Nephron (organoid): ENCODE results near the gene PIK3C2A.

Source experiments
- H3K27ac Mint-ChIP-seq, 3 experiments: 2 replicates each; pipeline ENCODE4 v1.8.0; 2020; ENCODE audit warnings: mixed read lengths in 3 of 3, mild to moderate bottlenecking in 2 of 3, moderate library complexity in 1 of 3
- H3K27me3 Mint-ChIP-seq: 2 replicates; pipeline ENCODE4 v1.8.0; 2021; ENCODE audit warnings: low read depth, mild to moderate bottlenecking, moderate library complexity, mixed read lengths
- H3K36me3 Mint-ChIP-seq: 2 replicates; pipeline ENCODE4 v1.8.0; 2020; ENCODE audit warnings: low read depth, mixed read lengths
- H3K4me1 Mint-ChIP-seq: 2 replicates; pipeline ENCODE4 v1.8.0; 2020; ENCODE audit warnings: mixed read lengths
- H3K4me3 Mint-ChIP-seq, 3 experiments: 2 replicates each; pipeline ENCODE4 v1.8.0; 2020; ENCODE audit warnings: mild to moderate bottlenecking in 3 of 3, mixed read lengths in 3 of 3, moderate library complexity in 2 of 3
- H3K9me3 Mint-ChIP-seq: 2 replicates; pipeline ENCODE4 v1.8.0; 2020; ENCODE audit warnings: mixed read lengths
- TF ChIP-seq, protein P1 (sequence below), 3 experiments: fragments of 200-600 bp; sonication (generic); IDR thresholded peaks; one replicate each; pipeline ENCODE4 v1.5.0; 2021; ENCODE audit warnings: antibody characterized with exemption in 3 of 3; ENCODE audit not compliant: unreplicated experiment in 3 of 3

PIK3C2A gene

DNA sequence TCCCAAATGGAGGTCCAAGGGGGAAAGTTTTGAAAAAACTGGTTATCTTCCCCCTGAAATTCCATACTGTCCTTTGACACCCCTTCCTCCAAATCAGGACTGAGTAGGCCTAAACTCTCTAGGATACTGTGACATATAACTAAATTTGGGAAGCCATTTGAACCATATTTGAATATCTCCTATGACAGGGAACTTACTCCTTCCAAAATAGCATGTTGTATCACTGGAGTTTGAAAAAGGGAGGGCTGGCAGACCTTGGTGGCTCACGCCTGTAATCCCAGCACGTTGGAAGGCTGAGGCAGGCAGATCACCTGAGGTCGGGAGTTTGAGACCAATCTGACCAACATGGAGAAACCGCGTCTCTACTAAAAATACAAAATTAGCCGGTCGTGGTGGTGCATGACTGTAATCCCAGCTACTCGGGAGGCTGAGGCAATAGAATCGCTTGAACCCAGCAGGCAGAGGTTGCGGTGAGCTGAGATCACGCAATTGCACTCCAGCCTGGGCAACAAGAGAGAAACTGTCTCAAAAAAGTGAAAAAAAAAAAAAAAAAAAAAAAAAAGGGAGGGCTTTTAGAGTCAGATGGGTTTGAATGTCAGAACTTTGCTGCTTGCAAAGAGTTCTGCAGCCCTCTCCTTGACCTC, 42.4 kb downstream of the PIK3C2A start:
- Mint-ChIP-seq H3K27ac (peak overlapping the region in 1 of 3 experiments; percentile 58), H3K27me3 (no peaks in the 10 kb centered on the region), H3K4me3 (no peak overlapping the region), H3K9me3 (no peaks in the 10 kb centered on the region), H3K36me3 (peaks cover 32% of the 10 kb centered on the region), H3K4me1 (peaks cover 16% of the 10 kb centered on the region)
- TF ChIP-seq, protein P1, sequence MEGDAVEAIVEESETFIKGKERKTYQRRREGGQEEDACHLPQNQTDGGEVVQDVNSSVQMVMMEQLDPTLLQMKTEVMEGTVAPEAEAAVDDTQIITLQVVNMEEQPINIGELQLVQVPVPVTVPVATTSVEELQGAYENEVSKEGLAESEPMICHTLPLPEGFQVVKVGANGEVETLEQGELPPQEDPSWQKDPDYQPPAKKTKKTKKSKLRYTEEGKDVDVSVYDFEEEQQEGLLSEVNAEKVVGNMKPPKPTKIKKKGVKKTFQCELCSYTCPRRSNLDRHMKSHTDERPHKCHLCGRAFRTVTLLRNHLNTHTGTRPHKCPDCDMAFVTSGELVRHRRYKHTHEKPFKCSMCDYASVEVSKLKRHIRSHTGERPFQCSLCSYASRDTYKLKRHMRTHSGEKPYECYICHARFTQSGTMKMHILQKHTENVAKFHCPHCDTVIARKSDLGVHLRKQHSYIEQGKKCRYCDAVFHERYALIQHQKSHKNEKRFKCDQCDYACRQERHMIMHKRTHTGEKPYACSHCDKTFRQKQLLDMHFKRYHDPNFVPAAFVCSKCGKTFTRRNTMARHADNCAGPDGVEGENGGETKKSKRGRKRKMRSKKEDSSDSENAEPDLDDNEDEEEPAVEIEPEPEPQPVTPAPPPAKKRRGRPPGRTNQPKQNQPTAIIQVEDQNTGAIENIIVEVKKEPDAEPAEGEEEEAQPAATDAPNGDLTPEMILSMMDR (IDR thresholded peaks at IDR 0.05; ENCODE audit: unreplicated experiment in 3 of 3) = no peak

DNA sequence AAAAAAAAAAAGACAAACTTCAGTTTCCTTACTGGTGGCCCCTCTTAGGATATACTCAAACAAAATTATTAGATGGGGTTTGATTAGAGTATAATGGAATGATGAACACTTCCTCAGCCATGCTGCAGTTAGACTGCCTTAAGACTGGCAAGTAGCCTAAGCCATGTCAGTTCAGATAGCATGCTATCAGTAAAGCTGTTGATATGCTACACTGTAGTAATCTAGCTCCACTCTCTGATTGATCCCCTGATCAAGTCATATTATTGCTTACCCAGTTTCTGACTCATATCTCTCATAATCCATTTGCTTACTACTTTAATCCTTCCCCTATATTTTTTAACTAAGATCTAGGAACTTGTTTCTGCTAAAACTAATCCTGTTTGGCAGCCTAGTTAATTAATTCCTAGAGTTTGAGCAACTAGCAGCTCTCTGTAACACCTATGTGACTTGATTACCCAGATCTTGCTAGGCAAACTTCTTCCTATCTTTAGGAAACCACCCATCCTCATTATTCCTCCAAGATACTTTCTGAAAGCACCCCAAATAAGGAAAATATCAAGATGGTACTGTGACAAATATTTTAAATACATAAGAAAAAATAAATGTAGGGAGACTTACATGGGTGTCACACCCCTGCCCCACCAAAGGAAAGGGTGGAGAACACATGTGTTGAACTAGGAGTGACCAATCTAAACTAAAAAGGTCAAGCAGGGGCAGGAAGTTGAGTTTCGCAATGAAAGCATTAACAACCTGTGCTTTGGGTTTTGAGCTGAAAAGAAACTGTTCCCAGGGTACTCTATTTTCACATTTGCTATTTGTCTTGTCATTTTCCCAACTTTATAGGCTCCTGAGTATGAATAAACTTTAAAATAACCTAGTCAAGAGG, 43.2 kb downstream of the PIK3C2A start:
- H3K9me3 Mint-ChIP-seq = no peaks in the 10 kb centered on the region
- H3K27ac Mint-ChIP-seq = peak overlapping the region in 2 of 3 experiments; percentile 52 to 58
- peaks cover 21% of the 10 kb centered on the region for H3K4me1 Mint-ChIP-seq
- TF ChIP-seq, protein P1 (IDR thresholded peaks at IDR 0.05; ENCODE audit: unreplicated experiment in 3 of 3) = no peak
- H3K27me3 Mint-ChIP-seq = no peaks in the 10 kb centered on the region
- no peak overlapping the region for H3K4me3 Mint-ChIP-seq
- peaks cover 28% of the 10 kb centered on the region for H3K36me3 Mint-ChIP-seq

DNA sequence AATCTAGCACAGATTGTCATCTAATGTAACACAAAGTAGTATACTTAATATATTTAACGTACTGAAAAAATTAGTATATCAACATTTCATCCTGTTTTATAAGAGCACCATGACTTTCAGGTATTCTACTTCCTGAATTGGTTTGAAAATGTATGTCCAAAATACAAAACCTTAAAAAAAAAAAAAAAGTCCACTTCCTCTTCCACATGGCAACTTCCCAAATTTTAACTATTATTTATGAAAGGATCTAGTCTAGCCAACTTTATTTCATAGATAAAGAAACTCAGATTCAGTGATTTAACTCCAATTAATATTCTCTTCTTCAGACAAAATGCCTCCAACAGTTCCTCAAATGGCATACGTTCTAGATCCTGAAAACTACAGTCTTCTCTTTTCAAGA, 44.0 kb downstream of the PIK3C2A start:
- Mint-ChIP-seq H3K27ac (peak overlapping the region; percentile 3 to 52 (median 27)), H3K4me1 (peaks cover 21% of the 10 kb centered on the region), H3K36me3 (peaks cover 19% of the 10 kb centered on the region), H3K27me3 (no peaks in the 10 kb centered on the region), H3K9me3 (no peaks in the 10 kb centered on the region), H3K4me3 (no peak overlapping the region)
- TF ChIP-seq, protein P1 (IDR thresholded peaks at IDR 0.05; ENCODE audit: unreplicated experiment in 3 of 3) = no peak

DNA sequence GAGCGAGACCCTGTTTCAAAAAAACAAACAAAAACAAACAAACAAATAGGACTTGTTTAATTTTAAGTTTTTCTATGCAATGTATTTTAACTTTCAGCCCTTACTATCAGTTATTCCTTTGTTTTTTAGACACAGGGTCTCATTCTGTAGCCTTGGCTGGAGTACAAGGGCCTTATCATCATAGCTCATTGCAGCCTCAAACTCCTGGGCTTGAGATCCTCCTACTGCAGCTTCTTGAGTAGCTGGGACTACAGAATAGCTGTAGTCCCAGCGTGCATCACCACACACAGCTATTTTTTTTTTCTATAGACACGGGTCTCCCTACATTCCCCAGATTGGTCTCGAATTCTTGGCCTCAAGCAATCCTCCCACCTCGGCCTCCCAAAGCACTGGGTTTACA, 44.5 kb downstream of the PIK3C2A start:
- Mint-ChIP-seq H3K4me3 (no peak overlapping the region), H3K9me3 (no peaks in the 10 kb centered on the region), H3K4me1 (peaks cover 21% of the 10 kb centered on the region), H3K27ac (peak overlapping the region; percentile 3 to 52 (median 27)), H3K36me3 (peaks cover 16% of the 10 kb centered on the region), H3K27me3 (no peaks in the 10 kb centered on the region)
- TF ChIP-seq, protein P1 (IDR thresholded peaks at IDR 0.05; ENCODE audit: unreplicated experiment in 3 of 3) = no peak

DNA sequence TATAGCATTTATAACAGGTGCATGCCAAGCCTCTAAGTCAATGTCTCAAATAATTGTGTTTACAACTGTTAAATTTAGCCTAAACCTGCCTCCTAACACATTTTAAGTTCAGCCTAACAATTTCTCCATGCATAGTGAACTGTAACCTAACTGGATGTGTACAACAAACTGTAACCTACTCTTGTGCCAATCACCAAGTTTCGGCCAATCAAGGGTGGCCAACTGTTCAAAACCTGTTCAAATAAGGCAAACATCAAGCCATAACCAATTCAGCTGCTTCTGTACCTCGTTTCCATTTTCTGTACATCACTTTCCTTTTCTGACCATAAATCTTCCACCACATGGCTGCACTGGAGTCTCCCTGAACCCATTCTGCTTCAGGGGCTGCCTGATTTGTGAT, 45.4 kb downstream of the PIK3C2A start:
- peaks cover 9% of the 10 kb centered on the region for H3K36me3 Mint-ChIP-seq
- no peaks in the 10 kb centered on the region for H3K27me3 Mint-ChIP-seq
- peaks cover 21% of the 10 kb centered on the region for H3K4me1 Mint-ChIP-seq
- no peak overlapping the region for H3K27ac Mint-ChIP-seq
- H3K9me3 Mint-ChIP-seq = no peaks in the 10 kb centered on the region
- TF ChIP-seq, protein P1 (IDR thresholded peaks at IDR 0.05; ENCODE audit: unreplicated experiment in 3 of 3) = no peak
- H3K4me3 Mint-ChIP-seq = no peak overlapping the region
